A673 (cell line): Measurements from ENCODE around the gene TRDMT1.

ENCODE experiments used
- CTCF ChIP-seq: fragments of 300-800, 200-600 bp; sonication (generic); conservative IDR thresholded peaks from 2 replicates; pipeline ENCODE4 v1.5.1; 2017; ENCODE audit warnings: low read depth, mild to moderate bottlenecking, antibody characterized with exemption, low read length, moderate library complexity, mixed read lengths
- EZH2 ChIP-seq: fragments of 200-600 bp; sonication (generic); IDR thresholded peaks from 2 replicates; pipeline ENCODE4 v1.6.1; 2017; ENCODE audit warnings: borderline replicate concordance, low read depth, mild to moderate bottlenecking, mixed read lengths, antibody characterized with exemption, low read length; ENCODE audit not compliant: poor library complexity, severe bottlenecking

GRCh38 chr10:17212802-17213221 is 11.3 kb upstream of the TRDMT1 start:
- TF ChIP-seq CTCF (no peak), EZH2 (no peak)
